HCT116 (cell line): Measurements from ENCODE around the gene GRIK5.

Source experiments
- CBX3 ChIP-seq: IDR thresholded peaks from 2 replicates; pipeline ENCODE4 v1.6.1; 2012; ENCODE audit warnings: low read depth
- EGR1 ChIP-seq: IDR thresholded peaks from 2 replicates; pipeline ENCODE4 v1.6.1; 2012; ENCODE audit warnings: low read depth
- EZH2 ChIP-seq: fragments of 200-600 bp; sonication (generic); IDR thresholded peaks from 2 replicates; pipeline ENCODE4 v1.6.1; 2017; ENCODE audit warnings: antibody characterized with exemption, mixed run types
- EZH2phosphoT487 ChIP-seq: fragments of 200-600 bp; IDR thresholded peaks from 2 replicates; pipeline ENCODE4 v1.6.1; 2018; ENCODE audit warnings: antibody characterized with exemption, borderline replicate concordance
- POLR2AphosphoS5 ChIP-seq: IDR thresholded peaks from 2 replicates; pipeline ENCODE4 v1.6.1; 2011; ENCODE audit warnings: mild to moderate bottlenecking, low read depth, low read length, moderate library complexity
- SP1 ChIP-seq: IDR thresholded peaks from 2 replicates; pipeline ENCODE4 v1.6.1; 2012; ENCODE audit warnings: low read depth
- YY1 ChIP-seq: IDR thresholded peaks from 2 replicates; pipeline ENCODE4 v1.6.1; 2011; ENCODE audit warnings: low read length, low read depth, moderate library complexity, mild to moderate bottlenecking; ENCODE audit not compliant: insufficient replicate concordance; ENCODE audit errors: extremely low read depth
- ZNF274 ChIP-seq: fragments of 200-500 bp; sonication (Bioruptor generic); IDR thresholded peaks from 2 replicates; pipeline ENCODE4 v1.6.1; 2014; ENCODE audit warnings: mild to moderate bottlenecking, low read depth, low read length, inconsistent platforms
- TF ChIP-seq, protein P1 (sequence below), 3 experiments: fragments of 200-600 bp in 1 of 3; sonication (generic) in 1 of 3; IDR thresholded peaks in 2 of 3; conservative IDR thresholded peaks in 1 of 3; 2 replicates each; pipeline ENCODE4 v1.5.1; 2012 to 2017; ENCODE audit warnings: low read depth in 2 of 3, low read length in 2 of 3, antibody characterized with exemption in 1 of 3, borderline replicate concordance in 1 of 3, control low read depth in 1 of 3, mild to moderate bottlenecking in 1 of 3, mixed read lengths in 1 of 3, mixed run types in 1 of 3, moderate library complexity in 1 of 3; ENCODE audit not compliant: insufficient read depth in 1 of 3
- TF ChIP-seq, protein P2 (sequence below): IDR thresholded peaks from 2 replicates; pipeline ENCODE4 v1.6.1; 2012; ENCODE audit warnings: low read depth

GRCh38 chr19:42089772-42090171 is 19.8 kb upstream of the GRIK5 start:
- TF ChIP-seq, protein P1, sequence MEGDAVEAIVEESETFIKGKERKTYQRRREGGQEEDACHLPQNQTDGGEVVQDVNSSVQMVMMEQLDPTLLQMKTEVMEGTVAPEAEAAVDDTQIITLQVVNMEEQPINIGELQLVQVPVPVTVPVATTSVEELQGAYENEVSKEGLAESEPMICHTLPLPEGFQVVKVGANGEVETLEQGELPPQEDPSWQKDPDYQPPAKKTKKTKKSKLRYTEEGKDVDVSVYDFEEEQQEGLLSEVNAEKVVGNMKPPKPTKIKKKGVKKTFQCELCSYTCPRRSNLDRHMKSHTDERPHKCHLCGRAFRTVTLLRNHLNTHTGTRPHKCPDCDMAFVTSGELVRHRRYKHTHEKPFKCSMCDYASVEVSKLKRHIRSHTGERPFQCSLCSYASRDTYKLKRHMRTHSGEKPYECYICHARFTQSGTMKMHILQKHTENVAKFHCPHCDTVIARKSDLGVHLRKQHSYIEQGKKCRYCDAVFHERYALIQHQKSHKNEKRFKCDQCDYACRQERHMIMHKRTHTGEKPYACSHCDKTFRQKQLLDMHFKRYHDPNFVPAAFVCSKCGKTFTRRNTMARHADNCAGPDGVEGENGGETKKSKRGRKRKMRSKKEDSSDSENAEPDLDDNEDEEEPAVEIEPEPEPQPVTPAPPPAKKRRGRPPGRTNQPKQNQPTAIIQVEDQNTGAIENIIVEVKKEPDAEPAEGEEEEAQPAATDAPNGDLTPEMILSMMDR (IDR thresholded peaks at IDR 0.05 in 2 of 3, conservative IDR thresholded peaks at IDR 0.05 in 1 of 3; ENCODE audit: borderline replicate concordance in 1 of 3, insufficient read depth in 1 of 3, low read depth in 2 of 3, low read length in 2 of 3): no peak
- TF ChIP-seq POLR2AphosphoS5: no peak
- TF ChIP-seq EZH2phosphoT487: no peak
- TF ChIP-seq EZH2: no peak
- TF ChIP-seq CBX3: no peak
- TF ChIP-seq ZNF274: no peak
- TF ChIP-seq SP1: no peak
- no peak for TF ChIP-seq YY1
- TF ChIP-seq, protein P2, sequence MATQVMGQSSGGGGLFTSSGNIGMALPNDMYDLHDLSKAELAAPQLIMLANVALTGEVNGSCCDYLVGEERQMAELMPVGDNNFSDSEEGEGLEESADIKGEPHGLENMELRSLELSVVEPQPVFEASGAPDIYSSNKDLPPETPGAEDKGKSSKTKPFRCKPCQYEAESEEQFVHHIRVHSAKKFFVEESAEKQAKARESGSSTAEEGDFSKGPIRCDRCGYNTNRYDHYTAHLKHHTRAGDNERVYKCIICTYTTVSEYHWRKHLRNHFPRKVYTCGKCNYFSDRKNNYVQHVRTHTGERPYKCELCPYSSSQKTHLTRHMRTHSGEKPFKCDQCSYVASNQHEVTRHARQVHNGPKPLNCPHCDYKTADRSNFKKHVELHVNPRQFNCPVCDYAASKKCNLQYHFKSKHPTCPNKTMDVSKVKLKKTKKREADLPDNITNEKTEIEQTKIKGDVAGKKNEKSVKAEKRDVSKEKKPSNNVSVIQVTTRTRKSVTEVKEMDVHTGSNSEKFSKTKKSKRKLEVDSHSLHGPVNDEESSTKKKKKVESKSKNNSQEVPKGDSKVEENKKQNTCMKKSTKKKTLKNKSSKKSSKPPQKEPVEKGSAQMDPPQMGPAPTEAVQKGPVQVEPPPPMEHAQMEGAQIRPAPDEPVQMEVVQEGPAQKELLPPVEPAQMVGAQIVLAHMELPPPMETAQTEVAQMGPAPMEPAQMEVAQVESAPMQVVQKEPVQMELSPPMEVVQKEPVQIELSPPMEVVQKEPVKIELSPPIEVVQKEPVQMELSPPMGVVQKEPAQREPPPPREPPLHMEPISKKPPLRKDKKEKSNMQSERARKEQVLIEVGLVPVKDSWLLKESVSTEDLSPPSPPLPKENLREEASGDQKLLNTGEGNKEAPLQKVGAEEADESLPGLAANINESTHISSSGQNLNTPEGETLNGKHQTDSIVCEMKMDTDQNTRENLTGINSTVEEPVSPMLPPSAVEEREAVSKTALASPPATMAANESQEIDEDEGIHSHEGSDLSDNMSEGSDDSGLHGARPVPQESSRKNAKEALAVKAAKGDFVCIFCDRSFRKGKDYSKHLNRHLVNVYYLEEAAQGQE: no peak
- TF ChIP-seq EGR1: no peak
